Measurements from ENCODE around the gene NPHS2.

DNA sequence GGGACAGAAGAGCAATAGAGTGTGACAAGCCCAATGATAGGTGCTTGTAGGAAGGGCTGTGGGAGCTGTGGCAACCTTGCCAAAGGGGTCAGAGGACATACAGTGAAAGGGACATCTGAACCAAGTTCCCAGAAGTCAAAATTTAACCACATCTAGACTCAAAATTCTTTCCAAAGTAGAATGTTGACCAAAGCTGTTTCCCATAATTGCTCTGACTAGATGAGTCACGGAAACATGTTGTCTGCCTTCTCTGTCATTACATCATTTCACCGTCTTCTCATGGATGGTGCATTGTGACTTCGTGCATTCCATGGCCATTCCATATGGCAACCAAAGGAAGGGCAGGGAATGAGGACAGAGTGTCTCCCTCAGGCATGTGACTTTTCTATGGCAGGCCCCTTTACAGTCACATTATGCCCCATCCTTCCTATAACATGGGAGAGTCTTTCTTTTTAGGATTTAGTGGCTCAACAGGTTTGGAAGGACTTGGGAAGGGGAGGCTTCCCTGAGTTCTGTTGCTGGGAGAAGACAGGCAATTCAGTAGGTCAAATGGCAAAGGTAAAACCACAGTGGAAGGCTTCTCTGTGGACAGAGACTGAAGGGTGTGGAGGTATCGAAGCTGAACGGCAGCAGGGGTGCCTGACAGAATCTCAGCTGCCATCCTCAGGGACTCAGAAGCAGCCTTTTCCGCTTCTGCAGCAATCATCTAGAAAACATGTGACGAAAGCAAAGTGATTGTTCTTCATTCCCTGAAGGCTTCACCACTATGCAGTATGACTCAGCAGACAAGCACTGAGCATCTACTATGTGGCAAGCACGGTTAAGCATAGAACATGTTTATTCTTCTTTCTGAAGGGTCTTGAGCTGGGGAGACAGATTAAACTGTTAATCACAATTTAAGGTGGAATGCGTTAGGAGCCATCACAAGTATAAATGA lies 24.7 kb downstream of the NPHS2 start:
- TF ChIP-seq, protein P1, sequence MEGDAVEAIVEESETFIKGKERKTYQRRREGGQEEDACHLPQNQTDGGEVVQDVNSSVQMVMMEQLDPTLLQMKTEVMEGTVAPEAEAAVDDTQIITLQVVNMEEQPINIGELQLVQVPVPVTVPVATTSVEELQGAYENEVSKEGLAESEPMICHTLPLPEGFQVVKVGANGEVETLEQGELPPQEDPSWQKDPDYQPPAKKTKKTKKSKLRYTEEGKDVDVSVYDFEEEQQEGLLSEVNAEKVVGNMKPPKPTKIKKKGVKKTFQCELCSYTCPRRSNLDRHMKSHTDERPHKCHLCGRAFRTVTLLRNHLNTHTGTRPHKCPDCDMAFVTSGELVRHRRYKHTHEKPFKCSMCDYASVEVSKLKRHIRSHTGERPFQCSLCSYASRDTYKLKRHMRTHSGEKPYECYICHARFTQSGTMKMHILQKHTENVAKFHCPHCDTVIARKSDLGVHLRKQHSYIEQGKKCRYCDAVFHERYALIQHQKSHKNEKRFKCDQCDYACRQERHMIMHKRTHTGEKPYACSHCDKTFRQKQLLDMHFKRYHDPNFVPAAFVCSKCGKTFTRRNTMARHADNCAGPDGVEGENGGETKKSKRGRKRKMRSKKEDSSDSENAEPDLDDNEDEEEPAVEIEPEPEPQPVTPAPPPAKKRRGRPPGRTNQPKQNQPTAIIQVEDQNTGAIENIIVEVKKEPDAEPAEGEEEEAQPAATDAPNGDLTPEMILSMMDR (IDR thresholded peaks at IDR 0.05; ENCODE audit: low read length) = no peak
- no peak for TF ChIP-seq EZH2 (optimal IDR thresholded peaks at IDR 0.05; ENCODE audit: low read depth, low read length)
